GM23248 (cell line): ENCODE data around the gene ANHX. TPM values are rescaled to one million over a fixed set of nuclear protein-coding genes. Genes with fewer than 3 reads are reported as not detected.

Experiments
- DNase-seq: peaks from one replicate; pipeline ENCODE4 v3.0.0-alpha.2; 2015
- H2AFZ ChIP-seq: fragments of 200-600 bp; sonication (generic); 2 replicates; pipeline ENCODE4 v1.6.1; 2016; ENCODE audit warnings: antibody characterized with exemption
- H3F3A ChIP-seq: fragments of 200-600 bp; sonication (generic); 2 replicates; pipeline ENCODE4 v1.6.1; 2016; ENCODE audit warnings: mild to moderate bottlenecking, antibody characterized with exemption, mixed run types; ENCODE audit not compliant: insufficient read depth
- H3K27ac ChIP-seq: fragments of 200-600 bp; sonication (generic); 2 replicates; pipeline ENCODE4 v1.5.1; 2016; ENCODE audit warnings: mild to moderate bottlenecking
- H3K27me3 ChIP-seq: fragments of 200-600 bp; sonication (generic); replicated peaks from 2 replicates; pipeline ENCODE4 v1.6.1; 2016; ENCODE audit warnings: mild to moderate bottlenecking; ENCODE audit not compliant: insufficient read depth
- H3K36me3 ChIP-seq: fragments of 200-600 bp; sonication (generic); 2 replicates; pipeline ENCODE4 v1.6.1; 2016; ENCODE audit warnings: low read depth, mild to moderate bottlenecking
- H3K4me1 ChIP-seq: fragments of 200-600 bp; sonication (generic); 2 replicates; pipeline ENCODE4 v1.6.1; 2016; ENCODE audit warnings: mild to moderate bottlenecking; ENCODE audit not compliant: insufficient read depth
- H3K4me2 ChIP-seq: fragments of 200-600 bp; sonication (generic); one replicate; pipeline ENCODE4 v1.6.1; 2016; ENCODE audit warnings: mild to moderate bottlenecking; ENCODE audit not compliant: unreplicated experiment
- H3K4me3 ChIP-seq: fragments of 200-600 bp; sonication (generic); 2 replicates; pipeline ENCODE4 v1.5.1; 2016; ENCODE audit warnings: mild to moderate bottlenecking
- H3K79me2 ChIP-seq: fragments of 200-600 bp; sonication (generic); 2 replicates; pipeline ENCODE4 v1.6.1; 2016; ENCODE audit warnings: mild to moderate bottlenecking; ENCODE audit not compliant: insufficient read depth
- H3K9ac ChIP-seq: fragments of 200-600 bp; sonication (generic); 2 replicates; pipeline ENCODE4 v1.6.1; 2016; ENCODE audit warnings: mild to moderate bottlenecking
- H3K9me2 ChIP-seq: fragments of 200-600 bp; sonication (generic); 2 replicates; pipeline ENCODE4 v1.6.1; 2016; ENCODE audit warnings: mixed run types, mild to moderate bottlenecking, moderate library complexity; ENCODE audit not compliant: insufficient read depth
- H3K9me3 ChIP-seq: fragments of 200-600 bp; sonication (generic); one replicate; pipeline ENCODE4 v1.6.1; 2017; ENCODE audit warnings: low read depth
- H4K20me1 ChIP-seq: fragments of 200-600 bp; sonication (generic); 2 replicates; pipeline ENCODE4 v1.6.0; 2016; ENCODE audit not compliant: insufficient read depth
- EZH2 ChIP-seq: fragments of 200-600 bp; sonication (generic); IDR thresholded peaks from 2 replicates; pipeline ENCODE4 v1.6.1; 2018; ENCODE audit warnings: antibody characterized with exemption, mild to moderate bottlenecking; ENCODE audit not compliant: insufficient read depth, poor library complexity, severe bottlenecking
- EZH2phosphoT487 ChIP-seq: fragments of 200-600 bp; sonication (generic); IDR thresholded peaks from 2 replicates; pipeline ENCODE4 v1.6.1; 2018; ENCODE audit warnings: antibody characterized with exemption, moderate library complexity, mild to moderate bottlenecking, low read depth; ENCODE audit not compliant: insufficient read depth
- WGBS, 2 experiments: methylation state at CpG; one replicate each; pipeline ENCODE4 v1.1.6; 2015 to 2017; ENCODE audit warnings: low lambda C conversion rate in 2 of 2, low coverage in 1 of 2; ENCODE audit errors: missing lambda C conversion rate in 2 of 2; 5-methylcytosine and 5-hydroxymethylcytosine counted together
- in situ Hi-C: fragments of 300-500 bp; cut with MboI; formaldehyde crosslinking; loops from 2 replicates; pipeline ENCODE4 v1.15.0; 2020
- polyA plus RNA-seq: library from polyadenylated mRNA; unstranded; fragments of >200 nt; fragmentation: Nextera tagmentation; extraction: Ambion mirVana; gene quantifications from 2 replicates; pipeline ENCODE4 v1.2.1, GENCODE V29; 2016
- total RNA-seq: library from RNA; depleted of rRNA; stranded (reverse); fragments of >200 nt; shearing (Covaris generic); gene quantifications from 2 replicates; pipeline ENCODE4 v1.2.3, GENCODE V29; 2014

ANHX gene
- total and polyA plus RNA-seq, 2 experiments from 2014 or later, result not detected

GRCh38 chr12:133201888-133202287 lies 33.8 kb downstream of the ANHX start:
- H2AFZ ChIP-seq, result no peak overlapping the region
- H3K36me3 ChIP-seq, result peaks cover 63% of the 10 kb centered on the region
- H4K20me1 ChIP-seq, result no peaks in the 10 kb centered on the region
- H3K9me2 ChIP-seq, result no peaks in the 10 kb centered on the region
- in situ Hi-C loops, result no loop called here
- no peak for DNase-seq
- peaks cover 46% of the 10 kb centered on the region for H3K9me3 ChIP-seq
- WGBS, 2 experiments, result 47 to 55% methylated on average over 2 of the region's 2 CpGs
- no peak overlapping the region for H3K27ac ChIP-seq
- peaks cover 33% of the 10 kb centered on the region for H3F3A ChIP-seq
- no peak overlapping the region for H3K4me2 ChIP-seq
- no peak for TF ChIP-seq EZH2
- no peak for TF ChIP-seq EZH2phosphoT487
- no peaks in the 10 kb centered on the region for H3K27me3 ChIP-seq
- H3K4me3 ChIP-seq, result no peak overlapping the region
- H3K4me1 ChIP-seq, result no peaks in the 10 kb centered on the region
- H3K79me2 ChIP-seq, result no peaks in the 10 kb centered on the region
- no peak overlapping the region for H3K9ac ChIP-seq

DNA sequence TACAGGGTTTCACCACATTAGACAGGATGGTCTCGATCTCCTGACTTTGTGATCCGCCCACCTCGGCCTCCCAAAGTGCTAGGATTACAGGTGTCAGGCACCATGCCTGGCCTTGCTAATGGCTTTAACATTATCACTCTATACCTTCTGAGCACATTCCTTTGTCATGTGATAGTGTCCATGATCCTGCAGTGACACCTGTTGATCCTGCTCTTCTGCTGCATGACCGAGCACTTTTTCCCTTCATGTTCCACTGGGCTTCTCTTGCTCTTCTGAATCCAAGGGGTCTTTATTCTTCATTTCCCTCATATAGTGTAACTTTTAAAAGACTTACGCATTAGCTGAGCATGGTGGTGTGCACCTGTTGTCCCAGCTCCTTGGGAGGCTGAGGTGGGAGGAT lies 42.8 kb downstream of the ANHX start:
- peaks cover 6% of the 10 kb centered on the region for H3K9me3 ChIP-seq
- peaks cover 83% of the 10 kb centered on the region for H3K36me3 ChIP-seq
- H3K27me3 ChIP-seq, result no peaks in the 10 kb centered on the region
- H3K27ac ChIP-seq, result no peak overlapping the region
- no peaks in the 10 kb centered on the region for H3K9me2 ChIP-seq
- no peaks in the 10 kb centered on the region for H3F3A ChIP-seq
- no peaks in the 10 kb centered on the region for H4K20me1 ChIP-seq
- no peak overlapping the region for H3K9ac ChIP-seq
- in situ Hi-C loops, result no loop called here
- no peak overlapping the region for H2AFZ ChIP-seq
- H3K4me3 ChIP-seq, result no peak overlapping the region
- DNase-seq, result no peak
- peaks cover 9% of the 10 kb centered on the region; the same call in 1 of the 2 replicates for H3K79me2 ChIP-seq
- WGBS, 2 experiments, result 95 to 98% methylated on average over 5 of the region's 5 CpGs
- no peak for TF ChIP-seq EZH2
- TF ChIP-seq EZH2phosphoT487, result no peak
- H3K4me1 ChIP-seq, result no peaks in the 10 kb centered on the region
- H3K4me2 ChIP-seq, result no peak overlapping the region

GRCh38 chr12:133190176-133190575 lies 45.5 kb downstream of the ANHX start:
- Histone ChIP-seq H3K4me2 (no peak overlapping the region), H3K27ac (no peak overlapping the region), H3K36me3 (peaks cover 94% of the 10 kb centered on the region), H3K9ac (no peak overlapping the region), H3K4me1 (no peaks in the 10 kb centered on the region), H2AFZ (no peak overlapping the region), H3K4me3 (no peak overlapping the region), H3K9me3 (peaks cover 6% of the 10 kb centered on the region), H3K27me3 (no peaks in the 10 kb centered on the region), H3K79me2 (peaks cover 24% of the 10 kb centered on the region; the same call in 1 of the 2 replicates), H3F3A (no peaks in the 10 kb centered on the region), H4K20me1 (no peaks in the 10 kb centered on the region), H3K9me2 (no peaks in the 10 kb centered on the region)
- in situ Hi-C loops, result no loop called here
- WGBS, 2 experiments, result 96 to 100% methylated on average over 2 of the region's 2 CpGs
- no peak for DNase-seq
- TF ChIP-seq EZH2 (no peak), EZH2phosphoT487 (no peak)

- TF ChIP-seq EZH2phosphoT487, result no peak
- Histone ChIP-seq H3K79me2 (peaks cover 47% of the 10 kb centered on the region), H3K27ac (peak within 1 kb of the TSS; percentile 64), H3K36me3 (peaks cover 19% of the 10 kb centered on the region; the same call in 1 of the 2 replicates), H3K4me2 (peak within 1 kb of the TSS; percentile 82), H4K20me1 (no peaks in the 10 kb centered on the region), H3K9ac (peak within 1 kb of the TSS; percentile 94), H2AFZ (peak within 1 kb of the TSS; percentile 99), H3F3A (no peaks in the 10 kb centered on the region), H3K4me3 (peak within 1 kb of the TSS; percentile 98), H3K9me3 (no peaks in the 10 kb centered on the region), H3K9me2 (no peaks in the 10 kb centered on the region), H3K27me3 (no peaks in the 10 kb centered on the region), H3K4me1 (peaks cover 5% of the 10 kb centered on the region)
- peak; percentile 96 for DNase-seq
- WGBS, 2 experiments, result 1% methylated on average over 40 of the region's 40 CpGs
- in situ Hi-C loops, result no loop called here
Measured at GRCh38 chr12:133181238-133181959, 54.3 kb downstream of the ANHX start, which contains the start of gene ZNF268. Gene ZNF268, plus strand, starts transcription at chr12:133181495. Its CDS starts 503 bp downstream, at chr12:133181998.
